ENCODE data around the gene MED12L.

Gene MED12L

DNA sequence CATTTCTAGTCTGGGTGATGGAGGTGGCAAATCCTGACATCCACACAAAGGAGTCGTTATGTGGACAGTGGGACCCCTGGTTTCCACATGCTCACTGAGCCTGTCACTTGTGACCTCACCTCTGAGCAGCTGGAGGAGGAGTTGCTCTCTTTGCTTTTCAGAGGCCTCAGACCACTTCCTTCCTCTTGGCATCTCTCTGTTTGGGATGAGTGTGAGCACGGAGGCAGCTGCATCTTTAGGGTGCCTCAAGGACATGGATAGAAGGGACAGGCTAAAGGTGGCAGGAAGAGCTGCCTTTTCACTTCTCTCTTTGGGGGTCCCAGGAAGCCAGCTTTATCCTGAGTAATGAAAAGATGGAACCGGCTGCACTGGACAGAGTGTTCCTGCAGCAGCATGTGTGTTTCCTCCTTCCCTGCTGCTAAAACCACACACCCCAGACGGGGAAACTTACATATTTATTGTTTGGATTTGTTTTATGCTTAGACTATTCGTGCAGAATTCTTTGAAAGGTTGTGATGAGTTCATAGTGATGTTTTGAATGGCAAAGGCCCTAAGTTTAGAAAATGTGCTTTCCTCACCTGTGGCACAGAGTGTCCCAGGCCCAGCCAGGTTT, 85.8 kb downstream of the MED12L start:
- DNase-seq = peak in 2 of 51 donors; percentile 2 to 7

- DNase-seq = no peak
Observed at GRCh38 chr3:151174351-151174750, 88.9 kb downstream of the MED12L start.

- no peak for DNase-seq
Observed at GRCh38 chr3:151175952-151176351, 90.5 kb downstream of the MED12L start.

DNA sequence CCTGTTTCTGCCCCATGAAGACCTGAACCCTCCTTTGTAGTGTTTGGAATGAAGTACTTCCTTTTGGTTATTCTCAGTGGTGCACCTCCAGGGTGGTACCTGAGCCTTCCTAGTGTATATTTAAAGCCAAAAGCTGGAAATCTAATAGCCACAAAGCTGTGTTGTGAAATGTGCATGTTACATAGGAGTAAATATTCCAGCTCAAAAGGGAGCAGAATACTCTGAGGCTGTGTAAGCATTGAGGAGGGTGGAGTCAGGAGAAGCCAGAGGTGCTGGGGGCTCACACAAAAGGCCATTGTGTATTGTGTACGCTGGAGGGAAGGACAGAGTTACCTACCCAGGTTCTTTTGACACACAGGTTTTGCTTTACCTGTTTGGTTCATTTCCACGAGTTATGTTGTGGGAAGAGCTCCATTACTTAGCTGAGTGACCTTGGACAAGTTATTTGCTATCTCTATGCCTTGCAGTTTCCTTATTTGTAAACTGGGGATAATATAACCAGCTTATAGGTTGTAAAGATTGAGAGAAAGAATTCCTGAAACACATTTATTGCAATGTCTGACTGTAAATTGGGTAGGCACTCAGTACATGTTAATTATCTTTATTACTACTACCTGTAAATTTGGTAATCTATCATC, 92.9 kb downstream of the MED12L start:
- no peak for DNase-seq

DNA sequence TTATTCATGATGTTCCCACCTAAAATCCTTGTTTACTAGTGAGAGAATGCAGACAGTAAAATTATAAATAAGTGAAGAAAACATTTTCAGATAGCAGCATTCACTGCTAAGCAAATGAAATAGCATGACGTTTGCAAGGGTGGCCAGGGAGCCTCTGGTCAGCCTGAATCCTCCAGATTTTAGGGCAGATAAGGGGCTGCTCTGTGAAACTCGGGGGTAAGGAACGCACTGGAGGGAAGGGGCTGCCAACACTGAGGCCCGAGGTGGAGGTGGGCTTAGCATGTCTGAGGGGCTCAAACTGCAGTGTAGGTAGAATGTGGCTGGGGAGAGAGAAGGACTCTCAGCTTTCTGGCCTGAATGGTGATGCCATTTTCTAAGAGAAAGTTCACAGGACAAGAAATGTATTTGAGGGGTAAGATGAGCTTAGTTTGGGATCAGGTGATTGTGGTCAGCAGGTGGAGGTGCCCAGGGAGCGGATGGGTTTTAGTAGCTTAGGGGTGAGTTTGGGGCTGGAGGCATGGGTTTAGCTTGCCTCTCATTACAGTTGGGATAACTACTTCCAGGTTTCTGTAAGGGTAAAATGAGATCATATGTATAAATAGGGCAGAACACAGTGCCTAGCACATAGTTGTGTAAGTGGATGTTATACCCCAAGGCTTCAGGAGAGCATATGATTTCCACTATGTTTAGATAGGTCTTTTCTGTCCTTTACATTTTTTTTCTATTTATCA, 97.0 kb downstream of the MED12L start:
- no peak for DNase-seq

- no peak for DNase-seq
Observed at GRCh38 chr3:151183265-151183671, 97.8 kb downstream of the MED12L start.

- no peak for DNase-seq
Observed at GRCh38 chr3:151191095-151191494, 105.6 kb downstream of the MED12L start.

GRCh38 chr3:151192545-151192944, 107.1 kb downstream of the MED12L start:
- DNase-seq = no peak

- DNase-seq = no peak
Observed at GRCh38 chr3:151195826-151196225, 110.4 kb downstream of the MED12L start.

GRCh38 chr3:151196434-151196833, 111.0 kb downstream of the MED12L start:
- DNase-seq = no peak

GRCh38 chr3:151197228-151197627, 111.8 kb downstream of the MED12L start:
- no peak for DNase-seq

DNA sequence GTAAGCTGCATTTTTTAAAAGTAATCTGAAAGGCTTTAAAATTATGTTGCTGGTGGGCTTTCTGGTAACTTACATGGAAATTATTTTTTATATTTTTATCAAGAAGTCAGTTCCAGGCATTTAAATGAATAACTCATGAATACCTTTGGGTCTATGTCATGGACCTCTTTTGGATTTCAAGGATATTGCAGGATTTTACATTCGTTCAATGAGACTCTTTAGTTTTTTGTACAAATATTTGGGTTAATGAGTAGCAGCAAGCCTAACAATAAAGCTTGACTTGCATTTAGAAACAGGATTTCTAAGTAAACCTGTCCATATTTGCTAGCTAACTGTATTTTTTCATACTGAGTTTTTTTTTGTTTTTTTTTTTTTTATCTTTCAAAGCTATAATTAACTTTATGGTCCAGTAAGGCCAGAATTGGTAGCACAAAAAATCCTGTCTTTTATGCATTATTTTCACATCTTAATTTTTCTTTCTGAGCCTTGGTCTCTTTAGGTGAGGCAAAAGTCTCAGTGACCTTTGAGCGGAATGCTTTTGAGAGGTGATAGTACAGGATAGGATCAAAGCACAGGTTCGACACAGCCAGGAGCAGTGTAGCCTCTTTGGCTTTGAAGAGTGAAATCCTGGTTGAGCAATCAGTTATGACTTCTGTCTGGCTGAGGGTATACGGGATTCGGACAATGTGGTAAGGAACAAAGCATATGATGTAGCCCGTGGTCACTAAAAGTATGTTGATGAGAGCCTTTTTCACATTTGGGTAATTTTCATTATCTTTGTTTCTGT, 112.7 kb downstream of the MED12L start:
- DNase-seq = no peak

- no peak for DNase-seq
Observed at GRCh38 chr3:151198849-151199248, 113.4 kb downstream of the MED12L start.

DNA sequence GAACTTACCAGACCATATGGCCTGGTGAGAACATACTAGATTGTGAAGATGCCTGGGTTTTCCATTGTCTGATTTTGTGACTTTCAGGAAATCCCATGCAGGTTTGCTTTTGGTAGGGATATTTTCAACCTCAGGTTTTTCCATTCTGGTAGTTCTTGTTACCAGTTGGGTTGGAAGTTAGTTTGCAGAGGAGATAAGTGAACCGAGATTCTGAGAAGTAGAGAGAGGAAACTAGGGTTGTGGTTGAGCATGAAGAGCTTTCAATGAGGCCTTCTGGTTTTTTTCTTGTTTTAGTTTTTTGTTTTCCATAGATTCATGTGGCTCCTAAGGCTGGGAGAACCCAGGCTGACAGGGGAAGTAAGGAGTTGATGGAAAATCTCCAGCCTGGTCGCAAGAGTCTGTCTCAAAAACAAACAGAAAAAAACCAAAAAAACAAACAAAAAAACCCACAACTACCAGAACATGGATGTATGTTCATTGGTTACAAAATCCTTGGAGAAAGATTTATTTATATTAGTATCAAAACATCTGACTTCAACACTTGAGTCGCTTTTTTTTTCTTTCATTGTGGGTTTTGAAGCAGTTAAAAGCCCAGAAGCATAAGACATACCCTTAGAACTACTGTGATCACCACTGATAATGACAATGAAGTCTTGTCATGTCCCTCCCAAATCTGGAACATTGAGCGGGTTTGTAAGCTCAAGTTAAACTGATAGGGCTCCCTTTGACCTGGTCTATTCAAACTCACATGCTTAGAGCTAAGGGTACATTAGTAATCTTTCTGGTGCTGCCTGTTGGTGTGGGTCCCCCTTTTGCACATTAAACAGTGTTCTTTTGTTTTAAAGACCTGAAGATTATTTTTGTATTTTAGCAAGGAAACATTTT, 114.3 kb downstream of the MED12L start:
- DNase-seq = no peak

GRCh38 chr3:151200586-151200985, 115.1 kb downstream of the MED12L start:
- DNase-seq = no peak

GRCh38 chr3:151201051-151201730, 115.7 kb downstream of the MED12L start:
- no peak for DNase-seq

DNA sequence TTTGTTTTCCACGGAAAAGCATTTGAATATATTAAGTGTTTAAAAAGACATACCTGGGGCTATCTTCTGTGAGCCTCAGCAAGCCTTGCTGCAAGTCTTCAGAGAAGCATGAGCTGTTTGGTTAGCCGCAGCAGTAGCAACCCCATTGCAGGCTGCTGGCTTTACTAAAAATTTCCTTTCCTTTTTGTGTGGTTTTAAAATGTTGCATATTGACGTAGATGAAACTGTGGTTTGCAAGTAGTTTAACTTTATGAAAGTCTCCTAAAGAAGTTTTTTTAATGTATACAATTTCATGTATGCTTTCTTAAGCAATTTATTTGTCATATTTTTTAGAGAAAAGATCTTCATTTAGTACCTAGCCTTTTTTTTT, 117.6 kb downstream of the MED12L start, which contains the start of gene GPR171:
TSS of gene GPR171 (minus strand) at position 166 of the 370 bp plus-strand sequence. CDS start 3,830 bp downstream, outside the sequence.
- DNase-seq = no peak

DNA sequence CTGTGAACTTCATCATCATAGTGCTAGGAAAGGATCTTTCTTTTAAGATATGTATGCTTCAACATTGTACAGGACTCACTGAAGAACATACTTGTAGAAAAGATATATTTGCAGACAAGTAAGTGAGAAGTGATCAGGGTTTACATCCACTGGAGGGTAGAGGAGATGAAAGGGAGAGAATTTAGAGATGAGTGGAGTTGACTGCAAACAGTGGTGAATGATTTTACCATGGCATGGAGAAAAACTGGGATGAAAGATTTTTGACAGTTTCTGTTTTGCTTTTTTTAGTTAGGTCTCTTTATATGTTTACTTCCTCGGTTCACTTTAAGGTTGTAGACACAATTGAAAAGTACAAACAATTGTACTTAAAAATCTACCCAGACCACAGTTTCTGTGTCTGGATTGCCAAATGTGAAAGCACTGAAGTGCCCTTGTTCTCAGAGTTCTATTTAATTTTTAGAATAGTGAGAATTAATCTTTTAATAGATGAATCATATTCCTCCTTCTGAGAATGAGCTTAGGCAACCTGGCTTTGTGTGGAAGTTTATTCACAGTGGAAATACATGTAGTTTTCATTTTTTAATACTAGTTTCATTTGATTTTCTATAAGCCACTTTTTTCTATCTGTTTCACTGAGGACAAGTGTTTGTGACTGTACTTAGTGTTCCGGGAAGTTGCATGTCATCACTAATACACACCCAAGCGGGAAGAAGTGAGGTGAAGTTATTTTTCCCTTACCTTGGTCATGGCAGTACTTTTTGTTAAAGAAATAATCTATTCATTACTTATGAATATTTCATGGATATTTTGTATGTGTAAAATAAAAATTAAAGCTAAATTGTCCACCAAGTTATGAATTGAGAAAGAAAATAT, 119.3 kb downstream of the MED12L start:
- no peak for DNase-seq

- DNase-seq = no peak
Observed at GRCh38 chr3:151205482-151205881, 120.0 kb downstream of the MED12L start.

Measured in hypothalamus (tissue), 51 donors.